ENCODE measurements around the gene IQSEC1.

- TF ChIP-seq POLR2A (IDR thresholded peaks at IDR 0.05; ENCODE audit: borderline replicate concordance, extremely low read depth, insufficient read depth, insufficient read length) (no peak), CEBPB (IDR thresholded peaks at IDR 0.05; ENCODE audit: low read depth) (no peak), CTCF (IDR thresholded peaks at IDR 0.05 in 2 of 3, conservative IDR thresholded peaks at IDR 0.05 in 1 of 3; ENCODE audit: borderline replicate concordance in 1 of 3, insufficient read depth in 1 of 3, low read depth in 2 of 3, low read length in 2 of 3) (peak in 1 of 3 experiments; percentile 32; a peak in 2 of 6 replicates), ZBTB33 (IDR thresholded peaks at IDR 0.05; ENCODE audit: extremely low read depth, insufficient replicate concordance, low read length) (no peak), EGR1 (IDR thresholded peaks at IDR 0.05; ENCODE audit: low read depth) (no peak), YY1 (IDR thresholded peaks at IDR 0.05; ENCODE audit: extremely low read depth, insufficient replicate concordance, low read depth, low read length) (no peak), RAD21 (IDR thresholded peaks at IDR 0.05; ENCODE audit: low read depth) (no peak), ZFX (IDR thresholded peaks at IDR 0.05) (no peak)
- TF ChIP-seq, protein P1, sequence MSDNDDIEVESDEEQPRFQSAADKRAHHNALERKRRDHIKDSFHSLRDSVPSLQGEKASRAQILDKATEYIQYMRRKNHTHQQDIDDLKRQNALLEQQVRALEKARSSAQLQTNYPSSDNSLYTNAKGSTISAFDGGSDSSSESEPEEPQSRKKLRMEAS (IDR thresholded peaks at IDR 0.05): no peak
Measured at GRCh38 chr3:13047296-13048165, 25.7 kb downstream of the IQSEC1 start.
